Panc1 (cell line): Measurements from ENCODE around the gene TANK.
A peak's percentile ranks its signal among the peaks of the same experiment; 100 is the strongest.

Source experiments
- CTCF ChIP-seq: fragments of 450-650 bp; IDR thresholded peaks from 2 replicates; pipeline ENCODE4 v1.5.1; 2017; ENCODE audit warnings: mild to moderate bottlenecking
- POLR2AphosphoS5 ChIP-seq: IDR thresholded peaks from 2 replicates; pipeline ENCODE4 v1.6.1; 2012; ENCODE audit warnings: mild to moderate bottlenecking, low read depth, low read length, moderate library complexity
- SIN3A ChIP-seq: IDR thresholded peaks from 2 replicates; pipeline ENCODE4 v1.6.1; 2012; ENCODE audit warnings: low read depth, mild to moderate bottlenecking, low read length, moderate library complexity, borderline replicate concordance; ENCODE audit not compliant: insufficient read depth
- TCF7L2 ChIP-seq: IDR thresholded peaks from 2 replicates; pipeline ENCODE4 v1.6.1; 2011; ENCODE audit warnings: mild to moderate bottlenecking, low read depth, low read length, inconsistent platforms
- TF ChIP-seq, protein P1 (sequence below), 2 experiments: IDR thresholded peaks; 2 replicates each; pipeline ENCODE4 v1.6.1; 2011 to 2012; ENCODE audit warnings: low read depth in 2 of 2, control low read depth in 1 of 2, low read length in 1 of 2, mild to moderate bottlenecking in 1 of 2, moderate library complexity in 1 of 2; ENCODE audit not compliant: insufficient read depth in 1 of 2

DNA sequence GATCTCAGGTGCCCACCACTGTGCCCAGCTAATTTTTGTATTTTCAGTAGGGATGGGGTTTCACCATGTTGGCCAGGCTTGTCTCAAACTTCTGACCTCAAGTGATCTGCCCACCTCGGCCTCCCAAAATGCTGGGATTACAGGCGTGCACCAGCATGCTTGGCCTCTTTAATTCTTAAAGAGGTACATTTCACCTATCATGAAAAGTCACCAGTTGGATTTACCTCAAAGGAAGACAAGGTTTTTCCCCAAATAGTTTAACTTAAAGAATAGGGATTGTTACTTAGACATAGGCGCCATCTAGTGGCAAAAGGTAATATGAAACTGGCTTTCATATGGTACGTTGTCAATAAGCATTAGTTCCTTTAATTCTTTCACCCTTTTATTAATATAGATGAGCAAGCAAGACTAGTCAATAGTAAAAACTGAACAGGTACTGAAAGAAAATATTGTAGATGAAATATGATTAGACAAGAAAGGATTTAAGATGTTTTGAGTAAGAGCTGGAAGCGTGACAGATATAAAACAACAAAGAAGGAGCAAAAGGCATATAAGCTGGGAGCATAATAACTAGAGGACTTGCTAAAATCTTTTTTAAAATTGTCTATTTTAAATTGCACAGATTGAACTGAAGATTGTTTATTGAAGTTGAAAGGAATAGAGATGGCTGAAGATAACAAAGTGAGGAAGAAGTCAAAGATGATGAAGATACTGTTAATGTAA is 113.0 kb downstream of the TANK start:
- peak; percentile 75 for TF ChIP-seq CTCF
- no peak for TF ChIP-seq POLR2AphosphoS5
- TF ChIP-seq, protein P1, sequence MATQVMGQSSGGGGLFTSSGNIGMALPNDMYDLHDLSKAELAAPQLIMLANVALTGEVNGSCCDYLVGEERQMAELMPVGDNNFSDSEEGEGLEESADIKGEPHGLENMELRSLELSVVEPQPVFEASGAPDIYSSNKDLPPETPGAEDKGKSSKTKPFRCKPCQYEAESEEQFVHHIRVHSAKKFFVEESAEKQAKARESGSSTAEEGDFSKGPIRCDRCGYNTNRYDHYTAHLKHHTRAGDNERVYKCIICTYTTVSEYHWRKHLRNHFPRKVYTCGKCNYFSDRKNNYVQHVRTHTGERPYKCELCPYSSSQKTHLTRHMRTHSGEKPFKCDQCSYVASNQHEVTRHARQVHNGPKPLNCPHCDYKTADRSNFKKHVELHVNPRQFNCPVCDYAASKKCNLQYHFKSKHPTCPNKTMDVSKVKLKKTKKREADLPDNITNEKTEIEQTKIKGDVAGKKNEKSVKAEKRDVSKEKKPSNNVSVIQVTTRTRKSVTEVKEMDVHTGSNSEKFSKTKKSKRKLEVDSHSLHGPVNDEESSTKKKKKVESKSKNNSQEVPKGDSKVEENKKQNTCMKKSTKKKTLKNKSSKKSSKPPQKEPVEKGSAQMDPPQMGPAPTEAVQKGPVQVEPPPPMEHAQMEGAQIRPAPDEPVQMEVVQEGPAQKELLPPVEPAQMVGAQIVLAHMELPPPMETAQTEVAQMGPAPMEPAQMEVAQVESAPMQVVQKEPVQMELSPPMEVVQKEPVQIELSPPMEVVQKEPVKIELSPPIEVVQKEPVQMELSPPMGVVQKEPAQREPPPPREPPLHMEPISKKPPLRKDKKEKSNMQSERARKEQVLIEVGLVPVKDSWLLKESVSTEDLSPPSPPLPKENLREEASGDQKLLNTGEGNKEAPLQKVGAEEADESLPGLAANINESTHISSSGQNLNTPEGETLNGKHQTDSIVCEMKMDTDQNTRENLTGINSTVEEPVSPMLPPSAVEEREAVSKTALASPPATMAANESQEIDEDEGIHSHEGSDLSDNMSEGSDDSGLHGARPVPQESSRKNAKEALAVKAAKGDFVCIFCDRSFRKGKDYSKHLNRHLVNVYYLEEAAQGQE (IDR thresholded peaks at IDR 0.05; ENCODE audit: insufficient read depth in 1 of 2, low read depth in 2 of 2, low read length in 1 of 2): no peak
- TF ChIP-seq TCF7L2: no peak
- no peak for TF ChIP-seq SIN3A
